Activated T-helper 1 cell treated with anti-CD3 and anti-CD28 coated beads, Interleukin-12 subunit alpha, Interleukin-12 subunit beta, Interleukin-2, Interleukin-4 antibody, amounts not matched to agents 30 ng/mL and 10 ng/mL and 1 ng/mL, durations not matched to agents 14 hours and 24 hours and 36 hours (primary cell): Measurements from ENCODE around the gene TKTL2. TPM values are rescaled to one million over a fixed set of nuclear protein-coding genes. Genes with fewer than 3 reads are reported as not detected.

Experiments used
- total RNA-seq: library from RNA; stranded (reverse); gene quantifications from 2 replicates; pipeline ENCODE4 v1.2.3, GENCODE V29; 2022

Gene TKTL2
- total RNA-seq, 1 donor from 2014 or later = not detected

Other genes starting within 250 kb of the TKTL2 start
- gene NPY1R, start 141.2 kb downstream of the TKTL2 start, total RNA-seq = not detected in 2 replicates
- not detected in 2 replicates for gene NPY5R, start 129.9 kb downstream of the TKTL2 start, total RNA-seq
- gene TMA16, start 20.9 kb upstream of the TKTL2 start, total RNA-seq = 76.3 and 80.8 TPM in 2 replicates